H9 (cell line): ENCODE data around the gene FOXF1. TPM values are rescaled to one million over a fixed set of nuclear protein-coding genes. Genes with fewer than 3 reads are reported as not detected.

Experiments used
- DNase-seq: peaks from one replicate; pipeline ENCODE4 v3.0.0-alpha.2; 2017
- H2AFZ ChIP-seq: one replicate; pipeline ENCODE4 v1.6.1; 2013; ENCODE audit warnings: mild to moderate bottlenecking, low read length, control low read depth, moderate library complexity
- H2AK5ac ChIP-seq: 2 replicates; pipeline ENCODE4 v1.6.1; 2013; ENCODE audit warnings: low read length, control low read depth, mixed read lengths; ENCODE audit not compliant: insufficient read length
- H2BK120ac ChIP-seq: one replicate; pipeline ENCODE4 v1.6.1; 2013; ENCODE audit warnings: low read depth, mild to moderate bottlenecking, low read length, control low read depth, inconsistent platforms; ENCODE audit not compliant: poor library complexity, severe bottlenecking
- H2BK12ac ChIP-seq: 2 replicates; pipeline ENCODE4 v1.6.1; 2013; ENCODE audit warnings: low read length, control low read depth, mixed read lengths, low read depth; ENCODE audit not compliant: insufficient read length
- H2BK15ac ChIP-seq: 2 replicates; pipeline ENCODE4 v1.6.1; 2013; ENCODE audit warnings: low read depth, low read length, control low read depth
- H2BK20ac ChIP-seq: one replicate; pipeline ENCODE4 v1.6.1; 2013; ENCODE audit warnings: low read depth, mild to moderate bottlenecking, low read length, control low read depth, inconsistent platforms; ENCODE audit not compliant: poor library complexity, severe bottlenecking
- H2BK5ac ChIP-seq: 2 replicates; pipeline ENCODE4 v1.6.1; 2013; ENCODE audit warnings: low read length, control low read depth, mixed read lengths; ENCODE audit not compliant: insufficient read length
- H3K14ac ChIP-seq: 2 replicates; pipeline ENCODE4 v1.6.1; 2013; ENCODE audit warnings: low read length, control low read depth; ENCODE audit not compliant: insufficient read depth
- H3K18ac ChIP-seq: 2 replicates; pipeline ENCODE4 v1.6.1; 2013; ENCODE audit warnings: low read depth, mild to moderate bottlenecking, mixed read lengths, low read length, control low read depth; ENCODE audit not compliant: insufficient read length
- H3K23ac ChIP-seq: 2 replicates; pipeline ENCODE4 v1.6.1; 2013; ENCODE audit warnings: low read length, control low read depth, mixed read lengths, low read depth; ENCODE audit not compliant: insufficient read length
- H3K23me2 ChIP-seq: 2 replicates; pipeline ENCODE4 v1.6.1; 2013; ENCODE audit warnings: low read depth, mild to moderate bottlenecking, mixed read lengths, low read length, control low read depth; ENCODE audit not compliant: insufficient read length, poor library complexity, severe bottlenecking
- H3K27ac ChIP-seq: 2 replicates; pipeline ENCODE4 v1.5.1; 2013; ENCODE audit warnings: low read length, control low read depth, mixed read lengths, low read depth; ENCODE audit not compliant: insufficient read length
- H3K27me3 ChIP-seq: 2 replicates; pipeline ENCODE4 v1.6.1; 2013; ENCODE audit warnings: low read length, control low read depth, inconsistent platforms; ENCODE audit not compliant: insufficient read depth
- H3K4ac ChIP-seq: 2 replicates; pipeline ENCODE4 v1.6.1; 2013; ENCODE audit warnings: low read depth, mild to moderate bottlenecking, control low read depth, inconsistent platforms, low read length, moderate library complexity
- H3K4me1 ChIP-seq: 2 replicates; pipeline ENCODE4 v1.6.1; 2013; ENCODE audit warnings: low read length, control low read depth, inconsistent platforms; ENCODE audit not compliant: insufficient read depth
- H3K4me2 ChIP-seq: 2 replicates; pipeline ENCODE4 v1.6.1; 2013; ENCODE audit warnings: low read length, control low read depth, mixed read lengths; ENCODE audit not compliant: insufficient read length, insufficient read depth
- H3K56ac ChIP-seq: 2 replicates; pipeline ENCODE4 v1.6.1; 2013; ENCODE audit warnings: low read depth, mild to moderate bottlenecking, mixed read lengths, low read length, control low read depth; ENCODE audit not compliant: insufficient read length
- H3K79me1 ChIP-seq: 2 replicates; pipeline ENCODE4 v1.6.1; 2013; ENCODE audit warnings: low read depth, mild to moderate bottlenecking, moderate library complexity, low read length, control low read depth, inconsistent platforms; ENCODE audit not compliant: insufficient read depth, poor library complexity, severe bottlenecking
- H3K79me2 ChIP-seq: 2 replicates; pipeline ENCODE4 v1.6.1; 2013; ENCODE audit warnings: low read length, control low read depth, inconsistent platforms; ENCODE audit not compliant: insufficient read depth
- H3K9ac ChIP-seq: 2 replicates; pipeline ENCODE4 v1.6.1; 2013; ENCODE audit warnings: low read length, control low read depth, mixed read lengths; ENCODE audit not compliant: insufficient read length; ENCODE audit errors: extremely low read depth
- H3K9me3 ChIP-seq: one replicate; pipeline ENCODE4 v1.6.1; 2013; ENCODE audit warnings: low read depth, low read length, inconsistent platforms; ENCODE audit not compliant: control insufficient read depth
- H3T11ph ChIP-seq: one replicate; pipeline ENCODE4 v1.6.1; 2013; ENCODE audit warnings: mild to moderate bottlenecking, low read length, control low read depth, inconsistent platforms
- H4K20me1 ChIP-seq: one replicate; pipeline ENCODE4 v1.6.1; 2013; ENCODE audit not compliant: control insufficient read depth, insufficient read length, insufficient read depth
- H4K5ac ChIP-seq: 2 replicates; pipeline ENCODE4 v1.6.1; 2013; ENCODE audit warnings: low read depth, mild to moderate bottlenecking, mixed read lengths, low read length, control low read depth; ENCODE audit not compliant: insufficient read length
- H4K8ac ChIP-seq: replicated peaks from 2 replicates; pipeline ENCODE4 v1.6.1; 2013; ENCODE audit warnings: low read length, control low read depth, mixed read lengths, low read depth; ENCODE audit not compliant: insufficient read length
- H4K91ac ChIP-seq: 2 replicates; pipeline ENCODE4 v1.6.1; 2013; ENCODE audit warnings: low read depth, mild to moderate bottlenecking, moderate library complexity, mixed read lengths, low read length, control low read depth; ENCODE audit not compliant: insufficient read length
- H3K27ac Mint-ChIP-seq, 3 experiments: 2 replicates in 2 of 3; 3 replicates in 1 of 3; pipeline ENCODE4 v1.8.0; 2020 to 2021; ENCODE audit warnings: mixed read lengths in 3 of 3, mild to moderate bottlenecking in 1 of 3, moderate library complexity in 1 of 3
- H3K27me3 Mint-ChIP-seq: 2 replicates; pipeline ENCODE4 v1.8.0; 2021; ENCODE audit warnings: low read depth, mild to moderate bottlenecking, moderate library complexity, mixed read lengths
- H3K36me3 Mint-ChIP-seq, 3 experiments: 2 replicates in 2 of 3; 3 replicates in 1 of 3; pipeline ENCODE4 v1.8.0; 2020 to 2021; ENCODE audit warnings: low read depth in 3 of 3, mixed read lengths in 3 of 3; ENCODE audit not compliant: insufficient read depth in 1 of 3
- H3K4me1 Mint-ChIP-seq, 2 experiments: 2 replicates each; pipeline ENCODE4 v1.8.0; 2020; ENCODE audit warnings: mixed read lengths in 2 of 2
- H3K4me3 Mint-ChIP-seq, 2 experiments: 2 replicates in 1 of 2; 3 replicates in 1 of 2; pipeline ENCODE4 v1.8.0; 2020 to 2021; ENCODE audit warnings: mild to moderate bottlenecking in 2 of 2, mixed read lengths in 2 of 2, moderate library complexity in 1 of 2
- H3K9me3 Mint-ChIP-seq, 2 experiments: 2 replicates in 1 of 2; 3 replicates in 1 of 2; pipeline ENCODE4 v1.8.0; 2020; ENCODE audit warnings: mild to moderate bottlenecking in 2 of 2, mixed read lengths in 2 of 2, moderate library complexity in 1 of 2
- WGBS: extraction: QIAGEN DNeasy Blood & Tissue Kit; methylation state at CpG from one replicate; pipeline ENCODE4 v1.1.7; 2013; ENCODE audit warnings: missing lambda C conversion rate, low lambda C conversion rate, mixed read lengths; ENCODE audit not compliant: insufficient read length; ENCODE audit errors: extremely low coverage; 5-methylcytosine and 5-hydroxymethylcytosine counted together
- total RNA-seq: library from RNA; stranded (reverse); gene quantifications from 2 replicates; pipeline ENCODE4 v1.2.1, GENCODE V29; 2021
- TF ChIP-seq, protein P1 (sequence below): fragments of 200-600 bp; sonication (generic); conservative IDR thresholded peaks from 3 replicates; pipeline ENCODE4 v1.8.0; 2021; ENCODE audit warnings: antibody characterized with exemption, mild to moderate bottlenecking

Gene FOXF1
- total RNA-seq, 1 experiment from 2014 or later, result not detected

DNA sequence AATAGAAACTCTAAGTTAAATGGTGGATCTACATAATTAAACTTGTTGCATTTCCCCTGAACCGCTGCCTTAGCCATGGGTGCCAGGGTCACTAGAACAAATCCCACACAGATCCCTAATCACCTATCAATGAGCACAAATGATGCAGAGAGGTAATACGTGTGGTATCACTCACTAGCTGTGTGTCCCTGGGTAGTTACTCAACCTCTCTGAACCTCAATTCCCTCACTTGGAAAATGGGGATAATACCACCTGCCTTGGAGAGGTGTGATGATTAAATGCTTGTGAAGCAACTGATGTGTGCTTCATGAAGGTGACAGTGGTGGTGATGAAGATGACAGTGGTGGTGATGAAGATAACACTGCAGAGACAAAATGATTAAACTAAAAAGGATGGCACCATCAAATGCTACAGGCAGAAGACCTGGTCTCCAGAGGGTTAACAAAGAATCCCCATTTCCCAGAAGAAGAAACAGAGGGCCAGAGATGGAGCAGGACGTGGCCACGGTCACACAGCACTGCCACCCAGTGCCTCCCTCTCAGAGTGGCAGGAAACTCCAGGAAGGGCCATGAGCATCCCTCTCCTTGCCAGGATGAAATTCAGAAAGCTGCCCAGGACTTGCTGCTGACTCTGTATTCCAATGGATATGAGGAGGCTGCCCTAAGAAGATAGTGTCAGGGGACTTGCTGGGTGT, 17.9 kb upstream of the FOXF1 start:
- Histone ChIP-seq H3K4me2 (no peak overlapping the region), H4K91ac (no peak overlapping the region), H3T11ph (no peak overlapping the region), H3K9me3 (no peaks in the 10 kb centered on the region), H3K27ac (no peak overlapping the region), H3K79me1 (no peaks in the 10 kb centered on the region), H4K5ac (no peak overlapping the region), H2BK120ac (no peak overlapping the region), H2BK12ac (no peak overlapping the region), H2BK20ac (no peak overlapping the region), H3K4me1 (no peaks in the 10 kb centered on the region), H3K18ac (no peak overlapping the region), H2BK5ac (no peak overlapping the region), H2BK15ac (no peak overlapping the region), H3K23me2 (no peaks in the 10 kb centered on the region), H3K23ac (no peak overlapping the region), H3K9ac (no peak overlapping the region), H4K8ac (no peak overlapping the region), H3K4ac (no peak overlapping the region), H3K14ac (no peak overlapping the region), H3K27me3 (peaks cover 71% of the 10 kb centered on the region), H4K20me1 (no peaks in the 10 kb centered on the region), H2AK5ac (no peak overlapping the region), H3K79me2 (no peaks in the 10 kb centered on the region), H2AFZ (no peak overlapping the region), H3K56ac (no peak overlapping the region)
- Mint-ChIP-seq H3K4me1 (peaks cover 12 to 34% of the 10 kb centered on the region in 2 experiments), H3K4me3 (no peak overlapping the region), H3K9me3 (peaks cover 0 to 2% of the 10 kb centered on the region in 2 experiments; a peak in 1 of 5 replicates), H3K27ac (no peak overlapping the region), H3K36me3 (no peaks in the 10 kb centered on the region; a peak in 1 of 7 replicates), H3K27me3 (peaks cover 99% of the 10 kb centered on the region)
- DNase-seq, result no peak
- TF ChIP-seq, protein P1, sequence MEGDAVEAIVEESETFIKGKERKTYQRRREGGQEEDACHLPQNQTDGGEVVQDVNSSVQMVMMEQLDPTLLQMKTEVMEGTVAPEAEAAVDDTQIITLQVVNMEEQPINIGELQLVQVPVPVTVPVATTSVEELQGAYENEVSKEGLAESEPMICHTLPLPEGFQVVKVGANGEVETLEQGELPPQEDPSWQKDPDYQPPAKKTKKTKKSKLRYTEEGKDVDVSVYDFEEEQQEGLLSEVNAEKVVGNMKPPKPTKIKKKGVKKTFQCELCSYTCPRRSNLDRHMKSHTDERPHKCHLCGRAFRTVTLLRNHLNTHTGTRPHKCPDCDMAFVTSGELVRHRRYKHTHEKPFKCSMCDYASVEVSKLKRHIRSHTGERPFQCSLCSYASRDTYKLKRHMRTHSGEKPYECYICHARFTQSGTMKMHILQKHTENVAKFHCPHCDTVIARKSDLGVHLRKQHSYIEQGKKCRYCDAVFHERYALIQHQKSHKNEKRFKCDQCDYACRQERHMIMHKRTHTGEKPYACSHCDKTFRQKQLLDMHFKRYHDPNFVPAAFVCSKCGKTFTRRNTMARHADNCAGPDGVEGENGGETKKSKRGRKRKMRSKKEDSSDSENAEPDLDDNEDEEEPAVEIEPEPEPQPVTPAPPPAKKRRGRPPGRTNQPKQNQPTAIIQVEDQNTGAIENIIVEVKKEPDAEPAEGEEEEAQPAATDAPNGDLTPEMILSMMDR, result no peak
- no CpG with 5 or more reads among the region's 4 CpGs for WGBS
